HG03565 (cell line): ENCODE data around the gene ATRX.
"Not testable (repeated sequence)": the region's sequence is repeated elsewhere in the genome, so short reads cannot be mapped to it uniquely, and the experiment has no call there.

ENCODE experiments used
- ATAC-seq: cut with Tn5 transposase; IDR thresholded peaks from one replicate; pipeline ENCODE4 v1.9.1; 2021; ENCODE audit warnings: mild to moderate bottlenecking, moderate library complexity; ENCODE audit not compliant: unreplicated experiment

Gene ATRX, protein sequence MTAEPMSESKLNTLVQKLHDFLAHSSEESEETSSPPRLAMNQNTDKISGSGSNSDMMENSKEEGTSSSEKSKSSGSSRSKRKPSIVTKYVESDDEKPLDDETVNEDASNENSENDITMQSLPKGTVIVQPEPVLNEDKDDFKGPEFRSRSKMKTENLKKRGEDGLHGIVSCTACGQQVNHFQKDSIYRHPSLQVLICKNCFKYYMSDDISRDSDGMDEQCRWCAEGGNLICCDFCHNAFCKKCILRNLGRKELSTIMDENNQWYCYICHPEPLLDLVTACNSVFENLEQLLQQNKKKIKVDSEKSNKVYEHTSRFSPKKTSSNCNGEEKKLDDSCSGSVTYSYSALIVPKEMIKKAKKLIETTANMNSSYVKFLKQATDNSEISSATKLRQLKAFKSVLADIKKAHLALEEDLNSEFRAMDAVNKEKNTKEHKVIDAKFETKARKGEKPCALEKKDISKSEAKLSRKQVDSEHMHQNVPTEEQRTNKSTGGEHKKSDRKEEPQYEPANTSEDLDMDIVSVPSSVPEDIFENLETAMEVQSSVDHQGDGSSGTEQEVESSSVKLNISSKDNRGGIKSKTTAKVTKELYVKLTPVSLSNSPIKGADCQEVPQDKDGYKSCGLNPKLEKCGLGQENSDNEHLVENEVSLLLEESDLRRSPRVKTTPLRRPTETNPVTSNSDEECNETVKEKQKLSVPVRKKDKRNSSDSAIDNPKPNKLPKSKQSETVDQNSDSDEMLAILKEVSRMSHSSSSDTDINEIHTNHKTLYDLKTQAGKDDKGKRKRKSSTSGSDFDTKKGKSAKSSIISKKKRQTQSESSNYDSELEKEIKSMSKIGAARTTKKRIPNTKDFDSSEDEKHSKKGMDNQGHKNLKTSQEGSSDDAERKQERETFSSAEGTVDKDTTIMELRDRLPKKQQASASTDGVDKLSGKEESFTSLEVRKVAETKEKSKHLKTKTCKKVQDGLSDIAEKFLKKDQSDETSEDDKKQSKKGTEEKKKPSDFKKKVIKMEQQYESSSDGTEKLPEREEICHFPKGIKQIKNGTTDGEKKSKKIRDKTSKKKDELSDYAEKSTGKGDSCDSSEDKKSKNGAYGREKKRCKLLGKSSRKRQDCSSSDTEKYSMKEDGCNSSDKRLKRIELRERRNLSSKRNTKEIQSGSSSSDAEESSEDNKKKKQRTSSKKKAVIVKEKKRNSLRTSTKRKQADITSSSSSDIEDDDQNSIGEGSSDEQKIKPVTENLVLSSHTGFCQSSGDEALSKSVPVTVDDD (N-terminal part only)

DNA sequence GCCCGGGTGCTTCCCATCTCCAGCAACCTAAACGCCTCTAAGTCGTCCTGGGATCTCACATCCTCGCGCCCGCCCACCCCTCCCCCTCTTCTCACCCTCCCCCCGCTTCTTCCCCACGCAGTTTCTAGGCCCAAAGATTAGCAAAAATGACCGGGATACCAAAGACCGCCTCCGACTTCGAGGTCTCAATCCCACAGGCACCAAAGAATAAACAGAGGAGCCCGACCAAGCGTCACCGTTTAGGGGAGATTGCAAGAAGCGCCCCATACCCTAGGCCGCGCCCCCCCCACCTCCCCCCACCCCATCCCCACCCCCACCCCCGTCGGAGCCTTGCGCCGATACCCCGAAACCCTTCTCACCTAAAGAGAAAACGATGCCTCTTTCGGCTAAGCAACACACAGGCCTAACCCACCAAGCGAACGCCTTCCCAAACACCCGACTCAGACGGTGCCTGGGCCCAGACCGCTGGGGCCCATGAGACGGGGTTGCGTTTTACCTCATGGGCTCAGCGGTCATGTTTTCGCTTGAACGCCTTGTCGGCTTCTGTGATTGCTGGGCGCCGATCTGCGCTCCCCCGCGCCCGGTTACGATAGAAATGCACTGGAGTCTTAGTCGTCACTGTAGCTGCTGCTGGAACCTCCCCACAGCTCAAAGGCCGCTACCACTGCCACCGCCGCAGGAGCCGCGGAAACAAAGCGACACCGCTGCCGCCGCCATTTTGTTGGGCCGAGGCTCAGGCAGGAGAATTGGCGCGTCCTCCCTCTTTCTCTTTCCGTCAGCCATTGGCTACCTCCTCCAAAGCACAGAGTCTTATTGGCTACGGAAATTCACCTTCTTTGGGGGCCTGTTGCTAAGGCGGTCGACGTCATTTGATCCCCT, at the start of gene ATRX:
TSS of gene ATRX (minus strand) at position 731 of the 879 bp plus-strand sequence. CDS start at position 516, 215 bp downstream.
- ATAC-seq, result peak; percentile 87

DNA sequence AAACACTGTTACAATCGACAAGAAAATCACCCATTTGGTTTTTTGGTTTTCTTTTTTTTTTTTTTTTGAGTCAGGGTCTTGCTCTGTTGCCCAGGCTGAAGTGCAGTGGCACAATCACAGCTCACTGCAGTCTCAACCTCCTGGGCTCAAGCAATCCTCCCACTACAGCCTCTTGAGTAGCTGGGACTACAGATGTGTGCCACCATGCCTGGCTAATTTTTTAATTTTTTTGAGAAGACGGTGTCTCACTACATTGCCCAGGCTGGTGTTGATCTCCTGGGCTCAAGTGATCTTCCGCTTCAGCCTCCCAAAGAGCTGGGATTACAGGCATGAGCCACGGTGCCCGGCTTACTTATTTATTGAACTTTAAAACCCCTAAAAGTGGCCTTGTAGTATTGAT, 45.5 kb upstream of the ATRX start:
- not testable (repeated sequence) for ATAC-seq

DNA sequence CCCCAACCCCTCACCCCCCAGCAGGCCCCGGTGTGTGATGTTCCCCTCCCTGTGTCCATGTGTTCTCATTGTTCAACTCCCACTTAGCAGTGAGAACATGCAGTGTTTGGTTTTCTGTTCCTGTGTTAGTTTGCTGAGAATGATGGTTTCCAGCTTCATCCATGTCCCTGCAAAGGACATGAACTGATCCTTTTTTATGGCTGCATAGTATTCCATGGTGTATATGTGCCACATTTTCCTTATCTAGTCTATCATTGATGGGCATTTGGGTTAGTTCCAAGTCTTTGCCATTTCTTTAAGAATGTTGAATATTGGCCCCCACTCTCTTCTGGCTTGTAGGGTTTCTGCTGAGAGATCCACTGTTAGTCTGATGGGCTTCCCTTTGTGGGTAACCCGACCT, 36.0 kb upstream of the ATRX start:
- not testable (repeated sequence) for ATAC-seq

DNA sequence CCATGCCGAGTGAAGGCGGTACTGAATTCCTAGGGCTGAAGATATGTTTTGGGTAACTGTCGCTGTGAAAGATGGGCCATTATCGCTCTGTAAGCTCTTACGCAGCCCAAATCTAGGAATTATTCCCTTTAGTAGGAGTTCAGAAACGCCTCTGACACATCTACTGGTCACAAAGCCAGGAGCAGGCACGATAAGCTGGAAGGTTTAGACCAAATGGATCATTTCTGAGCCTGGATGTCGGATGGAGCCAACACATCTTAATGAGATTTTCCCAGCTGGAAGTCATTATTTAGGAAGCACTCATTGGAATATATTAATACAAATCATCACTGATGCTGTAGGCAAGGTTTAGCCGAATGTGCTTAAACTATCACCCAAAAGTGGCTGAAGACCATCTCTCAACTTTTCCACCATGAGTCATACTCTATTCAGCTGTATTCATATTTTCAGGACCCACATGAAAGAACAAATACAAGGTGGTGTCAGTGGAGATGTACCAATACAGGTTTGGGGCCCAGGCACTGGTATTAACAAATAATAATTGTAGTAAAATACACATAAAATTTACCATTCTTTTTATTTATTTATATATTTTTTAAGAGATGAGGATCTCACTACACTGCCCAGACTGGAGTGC, 34.2 kb upstream of the ATRX start:
- ATAC-seq, result no peak

DNA sequence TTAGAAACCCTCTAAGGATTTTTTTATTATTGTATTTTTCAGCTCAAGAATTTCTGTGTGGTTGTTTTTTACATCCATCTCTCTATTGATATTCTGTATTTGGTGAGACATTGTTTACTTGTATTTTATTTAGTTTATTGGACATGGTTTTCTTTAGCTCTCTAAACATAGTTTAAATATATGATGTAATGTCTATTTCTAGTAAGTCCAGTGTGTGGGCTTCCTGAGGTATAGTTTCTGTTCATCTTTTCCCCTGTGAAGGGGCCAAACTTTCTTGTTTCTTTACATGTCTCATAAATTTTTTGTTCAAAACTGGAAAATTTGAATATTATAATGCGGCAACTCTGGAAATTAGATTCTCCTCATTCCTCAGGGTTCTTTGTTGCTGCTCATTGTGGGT, 28.2 kb upstream of the ATRX start:
- ATAC-seq, result no peak

DNA sequence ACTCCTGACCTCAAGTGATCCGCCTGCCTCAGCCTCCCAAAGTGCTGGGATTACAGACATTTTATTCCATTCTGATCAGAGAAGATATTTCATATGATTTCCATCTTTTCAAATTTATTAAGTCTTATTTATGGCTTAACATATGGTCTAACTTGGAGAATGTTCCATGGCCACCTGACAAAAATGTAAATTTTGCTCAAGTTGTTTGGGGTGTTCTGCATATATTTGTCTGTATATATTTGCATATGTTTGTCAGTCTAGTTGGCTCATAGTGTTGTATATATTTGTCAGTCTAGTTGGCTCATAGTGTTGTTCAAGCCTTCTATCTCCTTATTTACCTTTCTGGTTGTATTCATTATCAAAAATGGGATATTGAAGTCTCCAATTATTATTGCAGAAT, 16.2 kb upstream of the ATRX start:
- ATAC-seq, result no peak

DNA sequence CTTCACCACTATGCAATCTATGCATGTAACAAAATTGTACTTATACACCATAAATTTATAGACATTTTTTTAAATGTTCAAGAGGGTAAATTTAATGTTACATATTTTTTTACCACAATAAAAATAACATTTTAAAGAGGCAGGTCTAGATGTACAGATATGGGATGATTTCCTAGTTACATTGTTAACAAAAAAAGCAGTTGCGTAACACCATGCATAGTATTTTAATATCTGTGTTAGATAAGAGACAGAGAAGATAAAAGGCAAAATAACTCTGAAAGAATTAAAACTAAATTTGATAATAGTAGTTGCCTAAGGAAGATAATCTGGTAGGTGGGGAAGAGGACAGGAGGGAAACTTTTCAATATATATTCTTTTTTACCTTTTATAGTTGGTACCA, 9.1 kb upstream of the ATRX start:
- ATAC-seq, result no peak

DNA sequence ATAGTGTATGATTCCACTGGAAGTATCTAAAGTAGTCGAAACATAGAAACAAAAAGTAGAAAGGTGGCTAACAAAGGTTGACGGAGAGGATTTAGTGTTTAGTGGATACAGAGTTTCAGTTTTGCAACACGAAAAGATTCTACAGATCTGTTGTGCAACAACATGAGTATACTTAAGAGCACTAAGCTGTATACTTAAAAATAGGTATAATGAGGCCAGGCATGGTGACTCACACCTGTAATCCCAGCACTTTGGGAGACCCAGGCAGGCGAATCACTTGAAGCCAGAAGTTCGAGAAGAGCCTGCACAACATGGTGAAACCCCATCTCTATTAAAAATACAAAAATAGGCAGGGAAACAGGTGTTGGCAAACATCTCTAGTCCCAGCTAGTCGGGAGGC, 7.9 kb upstream of the ATRX start:
- ATAC-seq, result no peak

DNA sequence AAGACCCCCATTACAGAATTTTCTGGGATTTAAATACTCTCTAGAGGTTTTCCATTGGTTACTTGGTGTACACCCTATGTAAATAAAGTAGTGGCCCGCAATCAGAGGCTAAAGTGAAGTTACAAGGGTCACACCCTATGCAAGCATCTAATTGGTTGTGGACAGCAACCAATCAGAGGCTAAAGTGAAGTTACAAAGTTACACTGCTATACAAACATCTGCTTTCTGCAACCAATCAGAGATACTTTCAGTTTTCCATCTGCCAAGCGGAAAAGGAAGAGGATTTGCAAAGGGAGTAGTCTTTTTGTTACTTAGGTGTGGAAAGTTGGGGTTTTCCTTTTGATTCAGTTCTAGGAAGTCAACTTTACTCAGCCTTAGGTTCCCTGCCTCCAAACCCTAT, 2.0 kb upstream of the ATRX start:
- no peak for ATAC-seq

DNA sequence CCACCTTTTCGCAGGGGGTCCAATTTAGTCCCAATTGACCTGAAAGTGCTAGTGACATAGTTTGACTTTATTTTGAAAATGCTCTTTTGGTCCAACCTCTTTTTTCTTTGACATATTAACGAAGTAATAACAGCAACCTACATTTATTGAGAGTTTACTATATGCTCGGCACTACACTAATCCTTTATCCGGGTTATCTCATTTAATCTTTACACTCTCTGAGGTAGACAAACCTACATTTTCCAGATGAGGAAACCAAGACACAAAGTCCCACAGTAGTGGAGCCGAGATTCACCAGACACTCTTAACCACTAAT, 307 bp upstream of the ATRX start:
- peak; percentile 5 for ATAC-seq

DNA sequence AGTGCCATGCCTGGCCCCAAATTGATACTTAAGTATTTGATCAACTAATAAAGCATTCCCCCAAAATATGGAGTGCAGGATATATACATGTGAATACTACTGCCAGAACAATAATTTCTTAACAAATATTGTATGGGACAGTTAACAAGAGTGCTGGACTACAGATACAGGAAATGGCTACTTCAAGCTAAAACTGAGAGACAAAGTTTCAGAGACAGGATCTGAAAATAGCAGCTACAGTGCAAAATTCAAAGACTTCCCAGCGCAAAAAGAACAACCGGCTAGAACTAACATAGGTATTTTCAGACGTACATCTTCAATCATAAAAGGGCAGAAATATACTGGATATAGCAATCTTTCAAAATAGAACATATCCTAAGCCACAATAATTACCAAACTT, 6.3 kb downstream of the ATRX start:
- ATAC-seq, result no peak

DNA sequence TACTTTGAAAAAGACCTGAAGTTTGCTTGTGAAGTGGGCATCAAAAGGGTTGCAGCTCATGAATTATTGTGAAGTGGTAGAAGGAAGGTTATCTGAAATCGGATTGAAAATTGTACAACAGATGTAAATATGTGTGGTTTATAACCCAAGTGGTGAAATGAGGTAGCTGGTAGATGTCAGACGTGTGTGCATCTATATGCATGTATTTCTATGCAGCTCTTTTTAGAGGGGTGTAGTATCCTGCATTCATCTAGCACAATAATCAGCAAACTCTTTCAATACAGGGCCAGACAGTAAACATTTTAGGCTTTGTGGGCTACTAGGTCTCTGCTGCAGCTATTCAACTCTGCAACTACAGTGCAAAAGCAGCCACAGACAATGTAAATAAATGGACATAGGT, 9.4 kb downstream of the ATRX start:
- no peak for ATAC-seq

DNA sequence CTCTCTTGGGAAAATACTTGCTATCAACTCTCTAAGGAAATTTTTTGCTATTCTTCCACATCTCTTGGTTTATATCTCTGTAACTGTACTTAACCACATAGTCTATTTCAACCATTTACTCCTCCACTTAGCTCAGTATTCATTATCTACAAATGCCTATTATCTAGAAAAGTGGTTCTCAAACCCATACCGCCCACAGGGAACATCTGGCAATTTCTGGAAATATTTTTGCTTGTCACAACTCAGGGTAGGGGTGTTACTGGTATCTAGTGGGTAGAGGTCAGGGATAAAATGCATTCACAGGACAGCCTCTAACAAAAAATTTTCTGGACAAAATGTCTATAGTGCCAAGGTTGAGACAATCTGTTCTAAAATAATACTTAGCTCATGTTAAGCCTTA, 14.4 kb downstream of the ATRX start:
- ATAC-seq, result no peak

DNA sequence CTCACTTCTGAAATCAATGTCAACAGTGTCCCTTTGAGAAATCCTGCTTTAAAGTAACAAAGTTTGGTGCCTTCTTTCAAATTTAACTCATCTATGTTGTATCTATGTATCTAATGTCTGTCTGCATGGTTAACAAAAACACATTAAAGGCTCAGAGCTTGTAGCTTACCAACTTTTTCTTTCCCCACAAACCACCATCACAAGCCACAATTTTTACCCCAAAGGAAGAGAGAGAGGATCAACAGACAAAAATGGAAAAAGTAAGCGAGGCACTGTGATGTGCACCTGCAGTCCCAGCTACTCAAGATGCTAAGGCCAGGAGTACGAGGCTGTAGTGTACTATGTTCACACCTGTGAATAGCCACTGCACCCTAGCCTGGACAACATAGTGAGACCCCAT, 17.2 kb downstream of the ATRX start:
- no peak for ATAC-seq

DNA sequence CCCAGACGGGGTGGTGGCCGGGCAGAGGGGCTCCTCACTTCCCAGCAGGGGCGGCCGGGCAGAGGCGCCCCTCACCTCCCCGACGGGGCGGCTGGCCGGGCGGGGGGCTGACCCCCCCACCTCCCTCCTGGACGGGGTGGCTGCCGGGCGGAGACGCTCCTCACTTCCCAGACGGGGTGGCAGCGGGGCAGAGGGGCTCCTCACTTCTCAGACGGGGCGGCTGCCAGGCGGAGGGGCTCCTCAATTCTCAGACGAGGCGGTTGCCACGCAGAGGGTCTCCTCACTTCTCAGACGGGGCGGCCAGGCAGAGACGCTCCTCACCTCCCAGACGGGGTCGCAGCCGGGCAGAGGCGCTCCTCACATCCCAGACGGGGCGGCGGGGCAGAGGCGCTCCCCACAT, 19.8 kb downstream of the ATRX start:
- not testable (repeated sequence) for ATAC-seq

DNA sequence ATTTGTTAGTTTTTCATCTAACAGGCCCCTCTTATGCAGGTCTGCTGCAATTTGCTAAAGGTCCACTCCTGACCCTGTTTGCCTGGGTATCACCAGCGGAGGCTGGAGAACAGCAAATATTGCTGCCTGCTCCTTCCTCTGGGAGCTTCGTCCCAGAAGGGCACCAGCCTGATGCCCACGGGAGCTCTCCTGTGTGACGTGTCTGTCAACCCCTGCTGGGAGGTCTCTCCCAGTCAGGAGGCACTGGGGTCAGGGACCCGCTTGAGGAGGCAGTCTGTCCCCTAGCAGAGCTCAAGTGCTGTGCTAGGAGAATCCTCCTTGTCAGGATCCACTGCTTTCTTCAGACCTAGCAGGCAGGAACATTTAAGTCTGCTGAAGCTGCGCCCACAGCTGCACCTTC, 30.5 kb downstream of the ATRX start:
- ATAC-seq, result no peak

DNA sequence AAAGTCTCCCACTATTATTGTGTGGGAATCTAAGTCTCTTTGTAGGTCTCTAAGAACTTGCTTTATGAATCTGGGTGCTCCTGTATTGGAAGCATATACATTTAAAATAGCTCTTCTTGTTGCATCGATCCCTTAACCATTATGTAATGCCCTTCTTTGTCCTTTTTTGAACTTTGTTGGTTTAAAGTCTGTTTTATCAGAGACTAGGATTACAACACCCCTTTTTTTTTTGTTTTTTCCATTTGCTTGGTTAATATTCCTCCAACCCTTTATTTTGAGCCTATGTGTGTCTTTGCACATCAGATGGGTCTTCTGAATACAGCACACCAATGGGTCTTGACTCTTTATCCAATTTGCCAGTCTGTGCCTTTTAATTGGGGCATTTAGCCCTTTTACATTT, 32.1 kb downstream of the ATRX start:
- ATAC-seq, result not testable (repeated sequence)

DNA sequence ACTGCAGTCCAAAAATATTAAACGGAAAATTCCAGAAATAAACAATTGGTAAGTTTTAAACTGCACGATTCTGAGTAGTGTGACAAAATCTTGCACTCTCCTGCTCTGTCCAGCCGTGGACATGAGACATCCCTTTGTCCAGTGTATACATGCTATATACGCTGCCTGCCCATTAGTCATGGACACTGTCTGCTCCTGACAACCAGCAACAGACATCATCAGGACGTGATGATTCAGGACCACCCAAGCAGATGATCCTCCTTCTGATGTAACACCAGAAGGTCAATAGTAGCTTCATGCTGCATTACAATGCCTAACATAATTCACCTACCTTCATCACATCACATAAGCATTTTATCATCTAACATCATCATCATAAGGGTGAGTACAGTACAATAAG, 36.3 kb downstream of the ATRX start:
- ATAC-seq, result no peak

DNA sequence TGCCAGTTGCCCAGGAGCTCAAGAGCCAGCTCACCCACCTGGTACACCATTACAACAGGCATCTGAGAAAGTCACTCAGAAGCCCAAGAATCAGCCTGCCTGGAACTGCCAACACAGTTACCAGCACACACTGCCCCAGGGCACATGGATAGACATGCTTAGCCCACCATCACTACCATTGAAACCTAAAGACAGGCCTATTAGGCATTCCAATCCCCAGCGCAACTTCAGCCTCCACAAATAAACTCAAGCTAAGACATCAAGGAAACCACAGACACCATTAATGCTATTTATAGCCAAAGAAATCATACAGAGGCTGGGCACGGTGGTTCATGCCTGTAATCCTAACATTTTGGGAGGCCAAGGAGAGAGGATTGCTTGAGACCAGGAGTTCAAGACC, 42.3 kb downstream of the ATRX start:
- ATAC-seq, result no peak
